Tibial artery (tissue), 4 donors: ENCODE measurements around the gene LYPLA2.

Source experiments
- DNase-seq, 2 donors: peaks; one replicate each; pipeline ENCODE4 v3.0.0-alpha.2; 2019
- H3K27ac ChIP-seq, 2 donors: fragments of 200-600 bp; sonication (generic) in 1 of 2; 1 replicate in 1 of 2; 2 replicates in 1 of 2; pipeline ENCODE4 v1.5.1; 2018 to 2019; ENCODE audit warnings: mild to moderate bottlenecking in 1 of 2
- H3K27me3 ChIP-seq, 2 donors: fragments of 200-600 bp; sonication (generic) in 1 of 2; one replicate each; pipeline versions ENCODE4 v1.5.1 to v1.6.0; 2016 to 2019
- H3K36me3 ChIP-seq, 3 donors: fragments of 200-600 bp; sonication (generic) in 2 of 3; one replicate each; pipeline ENCODE4 v1.5.1; 2016 to 2019; ENCODE audit warnings: mild to moderate bottlenecking in 2 of 3
- H3K4me1 ChIP-seq, 4 donors: fragments of 200-600 bp; sonication (generic) in 2 of 4; 1 replicate in 3 of 4; 2 replicates in 1 of 4; pipeline ENCODE4 v1.5.1; 2016 to 2019
- H3K4me3 ChIP-seq, 2 donors: fragments of 200-600 bp; sonication (generic) in 1 of 2; 1 replicate in 1 of 2; 2 replicates in 1 of 2; pipeline ENCODE4 v1.5.1; 2018 to 2019; ENCODE audit warnings: mild to moderate bottlenecking in 2 of 2
- H3K9me3 ChIP-seq, 3 donors: fragments of 200-600 bp; sonication (generic) in 1 of 3; one replicate each; pipeline ENCODE4 v1.5.1; 2016 to 2019
- CTCF ChIP-seq, 2 experiments: fragments of 200-600 bp in 1 of 2; fragments of 450-650 bp in 1 of 2; IDR thresholded peaks; one replicate each; pipeline ENCODE4 v1.5.1; 2017 to 2019; ENCODE audit warnings: antibody characterized with exemption in 2 of 2, mild to moderate bottlenecking in 1 of 2, moderate library complexity in 1 of 2
- intact Hi-C: fragments of 100-400 bp; cut with DNase I; formaldehyde crosslinking; loops from one replicate; pipeline ENCODE4 v1.15.0; 2023; ENCODE audit warnings: low total_unique reads

Gene LYPLA2

GRCh38 chr1:23836037-23836436 lies 45.1 kb downstream of the LYPLA2 start:
- Histone ChIP-seq H3K27me3 (no peaks in the 10 kb centered on the region), H3K36me3 (no peaks in the 10 kb centered on the region), H3K27ac (no peak overlapping the region), H3K4me1 (peaks cover 0 to 13% (median 8%) of the 10 kb centered on the region in 4 donors), H3K9me3 (no peaks in the 10 kb centered on the region), H3K4me3 (no peak overlapping the region)
- TF ChIP-seq CTCF (IDR thresholded peaks at IDR 0.05): no peak
- intact Hi-C loops: no loop called here
- no peak for DNase-seq

GRCh38 chr1:23837908-23838307 lies 47.0 kb downstream of the LYPLA2 start:
- peak in 1 of 2 donors; percentile 65 for DNase-seq
- Histone ChIP-seq H3K4me1 (peaks cover 0 to 13% (median 8%) of the 10 kb centered on the region in 4 donors), H3K4me3 (peak overlapping the region in 1 of 2 donors; percentile 32), H3K27ac (no peak overlapping the region), H3K9me3 (no peaks in the 10 kb centered on the region), H3K36me3 (no peaks in the 10 kb centered on the region), H3K27me3 (no peaks in the 10 kb centered on the region)
- intact Hi-C loops: no loop called here
- no peak for TF ChIP-seq CTCF (IDR thresholded peaks at IDR 0.05)

- intact Hi-C loops: no loop called here
- H3K27ac ChIP-seq: no peak overlapping the region
Measured at GRCh38 chr1:23838401-23838866, 47.5 kb downstream of the LYPLA2 start.

GRCh38 chr1:23843644-23844043 lies 52.7 kb downstream of the LYPLA2 start:
- intact Hi-C loops: no loop called here
- Histone ChIP-seq H3K4me3 (no peak overlapping the region), H3K27ac (no peak overlapping the region), H3K36me3 (peaks cover 22 to 42% (median 38%) of the 10 kb centered on the region in 3 donors), H3K27me3 (no peaks in the 10 kb centered on the region), H3K9me3 (no peaks in the 10 kb centered on the region), H3K4me1 (peaks cover 0 to 4% (median under 1%) of the 10 kb centered on the region in 4 donors)
- no peak for TF ChIP-seq CTCF (IDR thresholded peaks at IDR 0.05)
- DNase-seq: no peak

More at GRCh38 chr1:23838401-23838866, 47.5 kb downstream of the LYPLA2 start:
- peaks cover 0 to 13% (median 8%) of the 10 kb centered on the region in 4 donors for H3K4me1 ChIP-seq
- H3K9me3 ChIP-seq: no peaks in the 10 kb centered on the region
- H3K4me3 ChIP-seq: peak overlapping the region; percentile 32
- H3K27me3 ChIP-seq: no peaks in the 10 kb centered on the region
- no peaks in the 10 kb centered on the region for H3K36me3 ChIP-seq
- peak; percentile 49 to 73 for DNase-seq
- no peak for TF ChIP-seq CTCF (IDR thresholded peaks at IDR 0.05)
